ENCODE results near the gene PKHD1. TPM values are rescaled to one million over a fixed set of nuclear protein-coding genes. Genes with fewer than 3 reads are reported as not detected.

Gene PKHD1
- total RNA-seq, 2 donors from 2014 or later, result not detected

GRCh38 chr6:51818520-51819022, 268.8 kb downstream of the PKHD1 start:
- DNase-seq (ENCODE audit: low spot score), result no peak
- Histone ChIP-seq H3K9me3 (no peaks in the 10 kb centered on the region), H3K36me3 (no peaks in the 10 kb centered on the region), H3K4me3 (no peak overlapping the region), H3K4me1 (no peaks in the 10 kb centered on the region), H3K27me3 (no peaks in the 10 kb centered on the region), H3K27ac (no peak overlapping the region)
- TF ChIP-seq CTCF (IDR thresholded peaks at IDR 0.05), result no peak

- Histone ChIP-seq H3K4me1 (no peaks in the 10 kb centered on the region), H3K4me3 (no peak overlapping the region), H3K36me3 (no peaks in the 10 kb centered on the region), H3K27ac (no peak overlapping the region), H3K27me3 (no peaks in the 10 kb centered on the region), H3K9me3 (no peaks in the 10 kb centered on the region)
- no peak for TF ChIP-seq CTCF (IDR thresholded peaks at IDR 0.05)
- no peak for DNase-seq (ENCODE audit: low spot score)
Measured at GRCh38 chr6:51817832-51818231, 269.6 kb downstream of the PKHD1 start.

GRCh38 chr6:51814418-51814817, 273.0 kb downstream of the PKHD1 start:
- H3K9me3 ChIP-seq, result peaks cover 0 to 10% of the 10 kb centered on the region in 2 donors
- no peak overlapping the region for H3K4me3 ChIP-seq
- H3K27ac ChIP-seq, result no peak overlapping the region
- no peak for TF ChIP-seq CTCF (IDR thresholded peaks at IDR 0.05)
- no peaks in the 10 kb centered on the region for H3K36me3 ChIP-seq
- no peaks in the 10 kb centered on the region for H3K27me3 ChIP-seq
- H3K4me1 ChIP-seq, result no peaks in the 10 kb centered on the region
- no peak for DNase-seq (ENCODE audit: low spot score)

GRCh38 chr6:51813904-51814303, 273.5 kb downstream of the PKHD1 start:
- Histone ChIP-seq H3K27me3 (no peaks in the 10 kb centered on the region), H3K36me3 (no peaks in the 10 kb centered on the region), H3K9me3 (peaks cover 0 to 10% of the 10 kb centered on the region in 2 donors), H3K4me3 (no peak overlapping the region), H3K27ac (no peak overlapping the region), H3K4me1 (no peaks in the 10 kb centered on the region)
- TF ChIP-seq CTCF (IDR thresholded peaks at IDR 0.05), result no peak
- DNase-seq (ENCODE audit: low spot score), result no peak

- Histone ChIP-seq H3K36me3 (no peaks in the 10 kb centered on the region), H3K4me3 (no peak overlapping the region), H3K27me3 (no peaks in the 10 kb centered on the region), H3K27ac (no peak overlapping the region), H3K9me3 (peaks cover 0 to 10% of the 10 kb centered on the region in 2 donors), H3K4me1 (no peaks in the 10 kb centered on the region)
- no peak for TF ChIP-seq CTCF (IDR thresholded peaks at IDR 0.05)
- DNase-seq (ENCODE audit: low spot score), result no peak
Measured at GRCh38 chr6:51812231-51812630, 275.2 kb downstream of the PKHD1 start.

- DNase-seq (ENCODE audit: low spot score), result no peak
- Histone ChIP-seq H3K27me3 (no peaks in the 10 kb centered on the region), H3K36me3 (no peaks in the 10 kb centered on the region), H3K4me1 (no peaks in the 10 kb centered on the region), H3K9me3 (peaks cover 0 to 3% of the 10 kb centered on the region in 2 donors), H3K4me3 (no peak overlapping the region), H3K27ac (no peak overlapping the region)
- no peak for TF ChIP-seq CTCF (IDR thresholded peaks at IDR 0.05)
Measured at GRCh38 chr6:51805517-51805916, 281.9 kb downstream of the PKHD1 start.

All from right atrium auricular region (tissue), 2 donors.